ENCODE results near the gene CALD1.

CALD1 gene

DNA sequence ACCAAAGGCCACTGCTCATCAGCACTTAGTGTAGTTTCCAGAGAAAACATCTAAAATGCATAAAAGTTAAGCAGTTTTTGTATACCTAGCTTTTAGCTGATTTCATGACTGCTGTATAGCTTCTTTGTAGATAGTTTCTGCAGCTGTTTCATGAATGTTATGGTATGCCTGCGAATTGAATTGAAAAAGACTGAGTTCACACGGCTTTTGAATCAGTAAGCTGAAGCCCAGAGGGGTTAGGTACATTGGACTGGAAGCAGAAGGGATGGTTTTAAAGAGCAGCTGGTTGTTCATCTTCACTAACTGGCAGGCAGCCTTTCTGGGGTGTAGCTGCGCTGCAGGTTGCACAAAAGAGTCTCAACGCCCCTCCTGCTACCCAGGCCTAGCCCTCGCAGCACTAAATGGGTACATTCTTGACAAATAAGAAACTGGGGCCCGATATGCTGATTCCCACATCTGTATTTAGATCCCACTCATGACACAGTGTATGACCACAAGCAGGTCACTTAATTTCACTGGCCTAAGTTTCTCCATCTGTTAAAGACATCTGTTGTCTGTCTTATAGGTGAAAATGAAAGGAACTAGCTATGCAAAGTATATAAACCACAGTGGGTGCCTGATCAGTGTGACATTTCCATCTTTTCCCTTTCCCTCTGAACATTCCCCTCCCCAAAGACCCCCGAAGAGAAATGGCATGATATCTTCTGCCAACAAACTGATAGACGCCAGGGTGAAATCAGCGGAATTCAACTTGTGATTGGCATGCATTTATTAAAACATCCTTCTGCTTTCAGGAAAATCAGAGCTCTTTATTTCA is 120.9 kb downstream of the CALD1 start:
- no peak for DNase-seq

DNA sequence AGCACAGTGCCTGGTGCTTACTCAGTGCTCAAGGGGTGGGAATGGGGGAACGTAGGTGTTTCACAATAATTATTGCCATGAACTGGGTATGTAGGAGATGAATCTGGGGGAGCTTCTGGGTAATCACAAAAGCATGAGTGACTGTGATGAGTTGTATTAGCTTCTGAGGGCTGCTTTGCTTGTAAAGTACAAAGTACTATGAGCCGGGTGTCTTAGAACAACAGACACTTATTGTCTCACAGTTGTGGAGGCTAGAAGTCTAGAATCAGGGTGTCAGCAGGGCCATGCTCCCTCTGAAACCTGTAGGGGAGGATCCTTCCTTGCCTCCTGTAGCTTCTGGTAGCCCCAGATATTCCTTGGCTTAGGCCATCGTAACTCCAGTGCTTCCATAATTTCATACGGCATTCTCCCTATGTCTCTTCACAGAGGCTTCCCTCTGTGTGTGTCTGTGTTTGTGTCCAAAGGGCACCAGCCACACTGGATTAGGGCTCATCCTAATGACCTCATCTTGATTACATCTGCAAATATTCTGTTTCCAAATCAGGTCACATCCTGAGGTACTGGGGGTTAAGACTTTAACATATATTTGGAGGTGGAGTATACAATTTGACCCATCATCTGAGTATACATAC is 122.1 kb downstream of the CALD1 start:
- no peak for DNase-seq

- DNase-seq = no peak
These were observed 122.6 kb downstream of the CALD1 start for GRCh38 chr7:134902058-134902457.

DNA sequence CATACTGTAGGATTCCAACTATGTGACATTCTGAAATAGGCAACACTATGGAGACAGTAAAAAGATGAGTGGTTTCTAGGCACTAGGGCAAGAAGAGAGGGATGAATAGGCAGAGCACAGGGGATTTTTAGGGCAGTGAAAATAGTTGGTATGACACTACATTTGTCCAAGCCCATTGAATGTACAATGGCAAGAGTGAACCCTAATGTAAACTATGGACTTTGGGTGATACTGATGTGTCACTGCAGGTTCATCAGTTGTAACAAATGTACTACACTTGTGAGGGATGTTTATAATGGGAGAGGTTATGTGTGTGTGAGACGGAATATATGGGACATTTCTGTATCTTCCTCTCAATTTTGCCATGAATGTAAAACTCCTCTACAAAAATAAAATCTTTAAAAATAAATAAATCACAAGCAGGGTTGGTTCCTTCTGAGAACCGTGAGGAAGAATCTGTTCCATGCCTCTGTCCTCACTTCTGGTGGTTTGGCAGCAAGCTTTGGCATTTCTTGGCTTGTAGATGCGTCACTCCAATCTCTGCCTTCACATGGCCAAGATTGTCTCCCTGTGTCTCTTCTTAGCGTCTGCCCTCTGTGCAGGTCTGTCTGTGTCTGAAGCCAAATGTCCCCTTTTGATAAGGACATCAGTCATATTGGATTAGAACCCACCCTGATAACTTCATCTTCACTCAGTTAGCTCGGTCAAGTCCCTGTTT is 123.8 kb downstream of the CALD1 start:
- no peak for DNase-seq

GRCh38 chr7:134905375-134905774 is 125.9 kb downstream of the CALD1 start:
- no peak for DNase-seq

GRCh38 chr7:134907000-134907399 is 127.6 kb downstream of the CALD1 start:
- DNase-seq = no peak

- DNase-seq = no peak
These were observed 128.2 kb downstream of the CALD1 start for GRCh38 chr7:134907639-134908038.

- no peak for DNase-seq
These were observed 128.9 kb downstream of the CALD1 start for GRCh38 chr7:134908289-134908688.

DNA sequence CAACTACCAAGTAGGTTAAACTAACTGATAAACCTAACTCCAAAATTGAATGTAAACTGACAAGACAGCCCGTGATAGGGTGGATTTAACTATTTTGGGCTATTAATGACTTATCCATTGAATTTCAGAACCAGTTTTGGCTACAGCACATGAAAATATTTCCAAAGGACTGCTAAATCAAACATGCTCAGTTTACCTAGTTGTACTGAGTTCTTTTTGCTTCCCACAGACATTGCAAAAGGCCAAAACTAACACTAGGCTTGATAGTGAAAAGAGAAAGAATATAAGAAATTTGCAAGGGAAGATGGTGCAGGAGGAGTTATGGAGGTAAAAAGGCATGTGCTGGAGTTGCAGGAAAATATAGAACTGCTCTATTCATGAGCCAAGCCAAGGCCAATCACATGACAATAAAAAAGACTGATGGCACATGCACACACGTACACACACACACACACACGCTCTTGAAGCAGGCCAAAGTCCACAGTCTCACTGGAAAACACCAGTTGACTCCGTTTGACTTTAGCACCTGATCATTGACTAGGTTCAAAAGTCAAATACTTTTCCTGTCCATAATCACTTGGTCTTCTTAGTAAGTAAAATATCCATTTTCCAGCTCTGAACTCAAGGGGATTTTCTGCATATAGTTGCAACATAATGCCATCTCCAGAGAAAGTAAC is 130.9 kb downstream of the CALD1 start:
- no peak for DNase-seq

- no peak for DNase-seq
These were observed 131.5 kb downstream of the CALD1 start for GRCh38 chr7:134910968-134911367.

DNA sequence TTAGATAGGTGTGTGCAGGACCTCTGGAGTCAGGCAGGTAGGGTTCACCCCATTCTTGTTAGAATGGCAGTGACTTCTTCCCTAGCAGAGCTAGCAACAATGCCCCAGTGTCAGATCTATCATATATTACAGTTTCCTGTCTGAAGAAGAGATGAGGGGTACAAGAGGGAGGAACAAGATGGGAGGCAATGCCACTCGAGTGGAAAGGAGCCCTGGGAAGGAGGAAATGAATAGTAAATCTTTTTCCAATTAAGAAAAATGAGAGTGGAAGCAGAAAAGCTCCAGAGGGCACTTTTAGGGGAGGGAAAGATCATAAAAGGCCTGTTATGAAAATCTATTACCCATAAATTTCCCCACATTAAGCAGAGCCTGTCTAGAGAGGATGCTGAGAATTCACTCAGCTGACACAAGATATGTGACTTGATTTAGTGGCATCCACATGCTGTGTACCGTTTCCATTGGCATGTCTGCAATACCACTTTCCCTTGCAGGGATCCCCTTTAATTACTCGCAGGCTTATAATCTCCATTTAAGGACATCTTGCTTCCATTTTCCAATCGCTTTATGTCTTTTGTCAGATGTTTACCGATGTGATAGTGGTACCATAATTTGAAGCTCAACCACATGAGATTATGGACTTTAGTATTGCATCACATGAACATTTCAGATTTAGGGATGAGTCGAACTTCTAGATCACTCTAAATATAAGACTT is 136.9 kb downstream of the CALD1 start:
- no peak for DNase-seq

GRCh38 chr7:134919240-134919641 is 139.8 kb downstream of the CALD1 start:
- DNase-seq = no peak

- DNase-seq = no peak
These were observed 140.8 kb downstream of the CALD1 start for GRCh38 chr7:134920026-134920753.

DNA sequence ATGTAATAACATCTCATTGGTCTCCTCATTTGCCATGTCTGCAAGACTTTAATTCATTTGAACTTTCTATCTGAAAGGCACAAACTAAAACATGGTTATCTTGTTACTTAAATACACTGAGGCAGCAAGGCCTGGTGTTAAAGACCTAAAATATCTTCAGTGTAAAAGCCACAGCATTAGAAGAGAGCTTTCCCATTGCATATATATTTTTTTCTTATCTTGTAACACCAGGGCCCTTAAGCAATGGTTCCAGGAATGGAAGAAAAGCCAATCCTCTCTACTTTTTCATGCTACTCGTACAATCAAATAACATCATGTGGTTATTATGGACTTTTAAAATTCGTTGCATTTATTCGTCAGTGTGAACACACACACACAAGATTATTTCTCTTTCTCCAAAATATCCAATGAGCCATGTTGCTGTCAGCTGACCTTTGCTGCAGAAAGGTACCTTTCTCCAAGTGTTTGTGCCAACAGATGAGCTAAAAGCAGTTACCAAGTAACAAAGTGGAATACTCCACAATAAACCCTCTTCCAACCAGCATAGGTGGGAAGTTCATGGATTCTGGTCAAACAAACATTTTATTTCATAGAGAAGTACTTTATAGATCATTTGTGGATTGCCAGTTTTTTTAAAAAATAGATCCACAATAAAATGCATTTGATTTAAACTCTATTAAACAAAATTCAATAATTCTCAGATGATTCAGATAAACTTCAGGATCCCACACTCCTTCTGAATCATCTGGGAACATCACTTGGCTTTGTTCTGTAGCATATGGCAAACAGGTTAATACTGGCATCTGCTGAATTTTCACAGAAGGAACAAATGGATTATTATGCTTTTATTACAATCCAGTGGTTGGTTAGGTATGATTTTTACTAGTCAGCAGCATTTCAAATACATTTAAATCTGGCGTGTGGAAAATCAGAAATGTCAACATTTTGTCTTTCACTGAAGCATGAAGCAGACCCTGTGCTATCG is 143.6 kb downstream of the CALD1 start:
- no peak for DNase-seq

GRCh38 chr7:134925766-134926165 is 146.3 kb downstream of the CALD1 start:
- DNase-seq = no peak

DNA sequence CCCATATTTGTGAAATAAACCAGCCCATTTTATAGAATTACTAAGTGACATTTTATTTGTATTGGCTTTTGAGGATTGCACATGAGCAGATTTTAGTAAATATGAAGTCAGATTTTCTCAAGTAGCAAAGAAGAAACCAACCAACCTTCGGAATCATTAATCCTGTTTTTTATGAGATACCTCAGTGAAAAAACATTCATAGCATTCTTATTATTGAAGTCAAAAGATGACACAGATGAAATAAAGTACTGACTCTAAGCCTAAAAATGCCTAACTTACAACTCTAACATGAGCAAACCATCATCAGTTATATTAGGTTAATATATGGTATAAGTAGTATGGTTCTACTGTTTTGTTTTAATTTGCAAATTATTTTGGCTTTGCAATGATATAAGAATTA is 147.0 kb downstream of the CALD1 start:
- no peak for DNase-seq

DNA sequence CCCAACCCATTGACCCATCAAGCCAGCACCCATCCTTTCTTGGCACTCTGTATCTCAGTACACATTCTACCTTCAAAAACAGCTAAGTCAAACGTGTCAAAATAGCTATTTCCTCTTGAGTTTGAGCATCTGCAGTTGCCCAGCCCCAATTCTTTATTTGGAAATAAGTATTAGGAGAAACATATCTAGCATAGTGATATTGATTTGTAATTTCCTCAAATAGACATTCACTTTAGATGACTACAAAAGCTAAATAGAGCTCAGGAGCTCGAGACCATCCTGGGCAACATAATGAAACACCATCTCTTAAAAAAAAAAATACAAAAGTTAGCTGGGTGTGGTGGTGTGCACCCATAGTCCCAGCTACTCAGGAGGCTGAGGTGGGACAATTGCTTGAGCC is 147.6 kb downstream of the CALD1 start:
- no peak for DNase-seq

DNA sequence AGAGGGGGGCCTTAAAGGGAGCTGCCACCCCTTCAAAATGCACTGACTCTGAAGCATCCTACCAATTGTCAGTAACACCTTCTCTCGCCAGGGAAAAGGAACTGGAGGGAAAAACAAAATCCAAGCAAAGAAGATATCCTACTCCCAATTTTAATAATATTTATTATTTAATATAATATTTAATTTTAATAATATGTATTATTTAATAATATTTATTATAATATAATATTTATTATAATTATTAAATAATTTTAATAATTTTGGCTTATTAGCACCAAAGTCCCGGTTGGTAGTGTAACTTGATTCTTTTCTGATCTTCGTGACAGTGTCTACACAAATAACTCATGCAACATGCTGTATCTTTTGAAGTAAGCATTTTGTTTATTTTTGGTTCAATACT is 148.3 kb downstream of the CALD1 start:
- no peak for DNase-seq

DNA sequence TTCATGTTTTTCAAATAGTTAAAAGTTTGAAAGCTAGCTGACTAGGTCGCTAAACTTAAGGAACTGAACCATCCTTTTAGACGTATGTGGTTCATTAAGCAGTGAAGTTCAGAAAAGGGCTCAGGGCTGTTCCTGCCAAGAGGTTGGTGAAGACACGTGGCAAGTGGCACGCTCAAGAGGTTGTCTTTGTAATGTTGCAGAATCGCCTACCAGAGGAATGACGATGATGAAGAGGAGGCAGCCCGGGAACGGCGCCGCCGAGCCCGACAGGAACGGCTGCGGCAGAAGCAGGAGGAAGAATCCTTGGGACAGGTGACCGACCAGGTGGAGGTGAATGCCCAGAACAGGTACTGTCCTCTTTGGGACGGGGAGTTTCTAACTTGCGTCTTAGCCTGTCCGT is 149.1 kb downstream of the CALD1 start:
- DNase-seq = no peak

DNA sequence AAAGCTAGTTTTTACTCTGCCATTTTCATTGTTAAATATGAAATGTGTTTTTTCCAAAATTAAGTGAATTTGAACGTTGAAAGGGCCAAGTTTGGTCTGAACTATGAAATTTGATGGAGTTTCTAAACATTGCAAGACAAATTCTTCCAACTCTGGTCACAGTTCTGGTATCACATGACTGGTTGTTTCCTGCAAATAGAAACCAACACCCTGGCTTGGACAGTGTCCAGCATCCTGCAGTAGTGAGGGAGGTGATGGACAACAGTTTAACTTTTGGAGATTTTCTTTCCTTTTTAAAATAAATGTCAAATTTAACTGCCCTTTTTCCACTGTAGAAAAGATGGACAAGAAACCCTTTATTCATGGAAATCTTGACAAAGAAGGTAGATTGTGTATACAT is 152.1 kb downstream of the CALD1 start:
- DNase-seq = no peak

Measured in activated CD8-positive, alpha-beta memory T cell treated with anti-CD3 and anti-CD28 coated beads, Interleukin-2, amount 50 U/mL, for 4 hours (primary cell).